GM18951 (cell line): ENCODE measurements around the gene TAS1R1.
"Not testable (repeated sequence)": the region's sequence is repeated elsewhere in the genome, so short reads cannot be mapped to it uniquely, and the experiment has no call there.

Source experiments
- POLR2A ChIP-seq: IDR thresholded peaks from 4 replicates; pipeline ENCODE4 v1.6.1; 2011; ENCODE audit warnings: mild to moderate bottlenecking; ENCODE audit not compliant: insufficient read length, insufficient read depth; ENCODE audit errors: extremely low read depth
- in situ Hi-C: fragments of 300-500 bp; cut with MboI; formaldehyde crosslinking; loops from one replicate; pipeline ENCODE4 v1.12.0; 2022; ENCODE audit warnings: low sequenced_read_pairs, mixed read lengths, inconsistent platforms; ENCODE audit not compliant: unreplicated experiment

Gene TAS1R1

DNA sequence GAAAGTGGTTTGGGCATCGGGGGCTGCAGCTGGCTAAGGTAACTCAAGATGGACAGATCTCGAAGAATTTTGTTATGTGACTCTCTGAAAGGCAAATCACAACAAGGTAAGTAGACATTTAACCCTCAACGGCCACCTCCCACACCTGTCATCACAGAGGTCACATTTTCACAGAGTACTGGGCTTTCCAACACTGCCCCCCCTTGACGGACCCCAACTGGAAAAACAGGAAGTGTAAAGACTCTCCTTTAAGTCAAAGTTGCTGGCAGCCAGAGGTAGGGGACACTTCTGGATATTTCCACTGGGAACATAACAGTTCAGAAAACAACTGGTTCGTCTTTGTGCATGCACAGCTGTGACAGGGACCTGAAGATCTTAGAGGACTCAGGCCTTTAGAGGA is 23.1 kb upstream of the TAS1R1 start:
- no peak for TF ChIP-seq POLR2A
- in situ Hi-C loops = no loop called here

DNA sequence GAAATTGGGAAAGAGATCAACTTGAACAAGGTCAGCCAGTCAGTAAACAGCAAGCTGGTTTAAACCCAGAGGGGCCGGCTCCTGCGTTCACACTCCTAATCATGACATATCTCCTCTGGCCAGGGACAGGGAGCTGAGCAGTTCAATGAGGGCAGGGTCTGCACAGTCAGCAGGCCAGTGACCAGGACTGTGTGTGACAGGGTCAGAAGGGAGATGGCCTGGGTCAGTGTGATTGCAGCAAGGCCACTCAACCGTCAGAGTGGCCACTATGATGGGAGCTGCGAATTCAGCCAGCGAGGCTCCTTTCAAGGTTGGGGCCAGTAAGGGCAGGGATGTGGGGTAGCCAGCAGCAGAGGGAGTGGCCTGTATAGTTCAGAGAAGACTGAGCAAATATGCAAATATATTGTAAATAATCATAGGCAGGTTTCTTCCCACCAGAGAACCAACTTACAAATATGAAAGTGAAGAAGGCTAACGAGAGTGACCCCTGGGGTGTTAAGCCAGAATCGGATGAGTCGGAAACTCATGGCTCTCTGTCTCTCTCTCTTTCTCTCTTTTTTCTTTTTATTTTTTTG is 20.8 kb upstream of the TAS1R1 start:
- in situ Hi-C loops = no loop called here
- no peak for TF ChIP-seq POLR2A

DNA sequence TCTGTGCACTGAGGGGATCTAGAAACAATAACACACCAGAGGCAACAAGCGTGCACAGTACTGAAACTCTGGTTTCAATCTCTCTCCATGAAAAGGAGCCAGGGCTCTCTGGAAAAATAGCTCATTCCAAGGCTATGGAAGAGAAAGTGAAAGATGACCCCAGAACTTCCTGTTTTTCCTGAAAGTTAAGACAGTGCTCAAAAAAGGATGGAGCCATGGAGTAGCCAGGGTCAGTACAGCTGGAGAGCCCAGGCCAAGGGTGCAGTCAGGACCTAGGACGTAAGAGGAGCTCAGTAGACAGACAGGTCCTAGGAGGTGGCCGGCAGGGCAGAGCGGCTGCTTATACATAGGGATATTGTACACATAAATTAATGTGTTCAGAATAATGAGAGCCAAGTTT is 19.9 kb upstream of the TAS1R1 start:
- TF ChIP-seq POLR2A = no peak
- in situ Hi-C loops = no loop called here

DNA sequence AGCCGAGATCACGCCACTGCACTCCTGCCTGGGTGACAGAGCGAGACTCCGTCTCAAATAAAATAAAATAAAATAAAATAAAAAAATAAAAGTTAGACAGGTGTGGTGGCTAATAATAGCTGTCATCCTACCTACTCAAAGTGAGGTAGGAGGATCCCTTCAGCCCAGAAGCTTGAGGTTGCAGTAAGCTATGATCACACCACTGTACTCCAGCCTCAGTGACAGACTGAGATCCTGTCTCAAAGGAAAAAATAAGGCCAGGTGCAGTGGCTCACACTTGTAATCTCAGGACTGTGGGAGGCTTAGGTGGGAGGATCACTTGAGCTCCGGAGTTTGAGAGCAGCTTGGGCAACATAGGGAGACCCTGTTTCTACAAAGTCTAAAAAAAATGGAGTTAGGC is 18.8 kb upstream of the TAS1R1 start:
- in situ Hi-C loops = no loop called here

DNA sequence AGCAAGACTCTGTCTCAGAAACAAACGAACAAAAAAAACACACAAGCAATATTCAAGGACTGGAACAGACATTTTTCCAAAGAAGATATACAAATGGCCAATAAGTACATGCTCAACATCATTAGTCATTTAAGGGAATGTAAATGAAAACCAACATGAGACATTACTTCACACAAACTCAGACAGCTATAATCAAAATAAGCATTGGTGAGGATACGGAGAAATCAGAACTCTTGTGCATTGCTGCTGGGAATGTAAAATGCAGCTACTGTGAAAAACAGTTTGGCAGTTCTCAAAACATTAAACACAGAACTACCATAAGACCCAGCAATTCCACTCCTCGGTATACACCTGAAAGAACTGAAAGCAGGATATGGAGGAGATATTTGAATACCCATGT is 16.2 kb upstream of the TAS1R1 start:
- no peak for TF ChIP-seq POLR2A
- in situ Hi-C loops = no loop called here

More for the DNA sequence above, 18.8 kb upstream of the TAS1R1 start:
- TF ChIP-seq POLR2A = no peak

DNA sequence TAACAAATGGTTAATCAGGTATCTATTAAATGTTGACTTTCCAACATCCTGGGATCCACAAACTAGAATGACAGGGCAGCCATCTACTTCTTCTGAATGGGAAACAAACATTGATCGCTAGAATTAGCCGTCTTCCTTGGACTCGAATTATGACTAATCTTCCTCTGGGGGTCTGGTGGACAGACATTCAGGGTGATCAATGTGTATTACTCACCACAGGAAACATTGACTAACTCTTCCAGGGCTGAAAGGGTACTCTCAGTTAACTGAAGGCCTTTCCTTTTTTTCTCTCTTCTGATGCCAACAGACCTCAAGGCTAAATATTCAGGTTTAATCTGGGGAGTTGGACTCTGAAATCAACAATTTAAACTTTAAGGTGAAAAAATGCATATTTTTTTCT is 10.3 kb upstream of the TAS1R1 start:
- no peak for TF ChIP-seq POLR2A
- in situ Hi-C loops = no loop called here

DNA sequence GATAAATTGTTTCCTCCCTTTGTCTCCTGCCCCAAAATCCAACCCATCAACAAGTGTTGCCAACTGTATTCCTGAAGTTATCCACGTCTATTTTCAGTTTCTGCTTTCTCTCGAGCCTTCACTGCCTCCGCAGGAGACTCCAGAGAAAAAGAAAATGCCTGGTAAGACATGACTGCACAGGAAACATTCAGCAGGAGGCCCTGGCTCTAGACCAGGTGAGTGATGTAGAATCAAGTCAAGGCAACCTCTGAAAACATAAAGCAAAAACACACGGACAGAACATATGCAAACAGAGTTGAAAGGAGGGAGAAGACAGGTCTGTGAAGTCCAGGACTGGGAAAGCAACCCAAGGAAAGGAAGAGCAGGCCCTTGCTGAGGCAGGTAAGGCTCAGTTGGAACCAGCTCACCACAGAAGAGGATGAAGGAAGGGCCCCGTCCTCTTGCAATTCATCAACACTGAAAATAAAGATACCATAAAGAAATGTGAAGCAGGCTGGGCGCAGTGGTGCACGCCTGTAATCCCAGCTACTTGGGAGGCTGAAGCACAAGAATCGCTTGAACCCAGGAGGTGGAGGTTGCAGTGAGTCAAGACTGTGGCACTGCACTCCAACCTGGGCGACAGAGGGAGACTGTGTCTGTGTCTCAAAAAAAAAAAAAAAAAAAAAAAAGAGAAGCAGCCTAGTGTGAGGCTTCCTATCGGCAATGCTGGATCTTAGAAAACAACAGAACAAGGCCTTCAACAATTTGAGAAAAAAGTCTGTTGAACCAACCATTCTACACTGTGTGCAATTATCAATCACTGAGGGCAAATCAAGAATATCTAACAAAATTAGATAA is 9.6 kb upstream of the TAS1R1 start:
- TF ChIP-seq POLR2A = no peak
- in situ Hi-C loops = no loop called here

DNA sequence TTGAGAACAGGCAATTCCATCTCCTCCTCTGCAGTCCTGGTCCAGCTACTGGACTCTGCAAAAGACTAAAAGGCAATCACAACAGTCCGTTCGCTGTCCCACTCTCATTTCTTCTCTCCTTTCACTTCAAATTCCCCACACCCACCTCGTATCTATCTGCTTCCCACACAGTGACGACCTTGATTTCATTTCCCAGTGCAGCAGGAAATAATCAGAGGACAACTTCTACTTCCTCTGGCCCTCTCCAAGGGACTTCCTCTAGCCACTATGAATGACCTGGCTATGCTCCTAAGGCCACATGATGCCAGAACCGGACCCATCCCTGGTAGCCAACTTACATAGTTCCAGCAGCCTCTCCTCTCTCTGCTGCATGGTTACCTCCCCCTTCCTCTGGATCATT is 8.8 kb upstream of the TAS1R1 start:
- in situ Hi-C loops = no loop called here
- TF ChIP-seq POLR2A = no peak

DNA sequence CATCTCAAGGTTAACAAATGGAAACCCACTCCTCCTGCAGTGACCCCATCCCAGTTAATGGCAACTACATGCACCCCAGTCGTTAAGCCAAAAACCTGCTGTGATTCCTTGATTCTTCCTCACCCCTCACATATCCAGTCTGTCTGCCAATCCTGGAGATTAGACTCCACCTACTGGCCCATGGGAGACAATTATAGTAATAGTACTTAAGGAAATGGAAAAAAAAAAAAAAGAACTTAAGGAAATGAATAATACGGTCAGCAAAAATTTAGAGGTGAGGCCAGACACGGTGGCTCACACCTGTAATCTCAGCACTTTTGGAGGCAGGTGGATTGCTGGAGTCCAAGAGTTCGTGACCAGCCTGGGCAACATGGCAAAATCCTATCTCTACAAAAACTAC is 7.8 kb upstream of the TAS1R1 start:
- TF ChIP-seq POLR2A = no peak
- in situ Hi-C loops = no loop called here

DNA sequence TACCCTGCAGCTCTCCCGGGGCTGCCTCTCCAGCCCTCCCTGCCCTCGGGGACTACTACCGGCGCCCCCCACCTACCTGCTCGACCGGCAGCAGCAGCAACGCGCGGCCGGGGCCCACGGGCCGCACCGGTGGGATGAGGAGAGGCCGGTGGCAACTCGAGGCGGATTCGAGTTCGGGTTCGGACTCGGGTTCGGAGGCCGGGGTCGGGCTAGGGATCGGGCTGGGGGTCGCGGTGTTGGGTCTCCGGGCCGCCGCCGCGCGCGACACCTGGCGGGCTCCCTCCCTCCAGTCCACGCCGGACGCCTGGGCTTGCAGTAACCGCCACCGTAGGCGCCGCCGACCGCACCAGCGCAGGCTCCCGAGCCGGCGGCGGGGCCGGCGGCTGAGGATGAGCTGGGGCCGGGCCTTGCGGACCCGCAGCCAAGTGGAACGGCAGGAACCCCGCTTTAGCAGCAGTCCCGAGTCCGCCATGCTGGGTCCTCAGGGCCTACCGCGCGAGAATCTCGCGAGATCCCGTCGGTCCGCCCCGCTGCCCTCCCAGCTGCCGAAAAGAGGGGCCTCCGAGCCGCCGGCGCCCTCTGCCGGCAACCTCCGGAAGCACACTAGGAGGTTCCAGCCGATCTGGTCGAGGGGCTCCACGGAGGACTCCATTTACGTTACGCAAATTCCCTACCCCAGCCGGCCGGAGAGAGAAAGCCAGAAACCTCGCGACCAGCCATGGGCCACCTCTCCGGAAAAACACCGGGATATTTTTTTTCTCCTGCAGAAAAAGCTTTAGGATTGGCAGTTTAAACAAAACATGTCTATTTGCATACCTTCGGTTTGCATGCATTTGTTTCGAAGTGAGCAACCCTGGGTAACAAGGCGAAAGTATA is 838 bp upstream of the TAS1R1 start, which contains the start of gene NOL9:
Gene NOL9 (minus strand): TSS at position 483 of the 876 bp plus-strand sequence. CDS start 11 bp downstream, at position 472.
- in situ Hi-C loops = no loop called here
- peak; percentile 80 for TF ChIP-seq POLR2A

DNA sequence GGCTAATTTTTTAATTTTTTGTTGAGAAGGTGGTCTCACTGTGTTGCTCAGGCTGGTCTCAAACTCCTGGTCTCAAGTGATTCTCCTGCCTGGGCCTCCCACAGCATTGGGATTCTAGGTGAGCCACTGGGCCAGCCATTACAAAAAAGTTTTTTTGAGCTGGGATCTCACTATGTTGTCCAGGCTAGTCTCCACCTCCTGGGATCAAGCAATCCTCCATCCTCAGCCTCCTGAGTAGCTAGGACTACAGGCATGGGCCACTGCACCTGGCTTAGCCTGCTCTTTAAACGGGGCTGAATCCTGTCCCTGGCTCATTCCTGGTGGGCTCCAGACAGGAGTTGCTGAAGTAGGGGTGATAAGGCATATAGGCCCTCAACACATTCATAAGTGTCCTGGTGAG is 2.5 kb downstream of the TAS1R1 start:
- in situ Hi-C loops = no loop called here
- no peak for TF ChIP-seq POLR2A

DNA sequence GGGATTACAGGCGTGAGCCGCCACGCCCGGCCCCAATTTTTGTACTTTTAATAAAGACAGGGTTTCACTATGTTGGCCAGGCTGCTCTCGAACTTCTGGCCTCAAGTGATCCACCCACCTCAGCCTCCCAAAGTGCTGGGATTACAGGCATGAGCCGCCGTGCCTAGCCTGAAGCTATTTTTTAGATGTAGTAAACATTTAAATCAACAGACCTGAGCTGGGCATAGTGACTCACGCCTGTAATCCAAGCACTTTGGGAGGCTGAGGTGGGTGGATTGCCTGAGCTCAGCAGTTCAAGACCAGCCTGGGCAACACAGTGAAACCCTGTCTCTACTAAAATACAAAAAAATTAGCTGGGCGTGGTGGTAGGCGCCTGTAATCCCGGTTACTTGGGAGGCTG is 4.1 kb downstream of the TAS1R1 start:
- in situ Hi-C loops = not testable (repeated sequence)

DNA sequence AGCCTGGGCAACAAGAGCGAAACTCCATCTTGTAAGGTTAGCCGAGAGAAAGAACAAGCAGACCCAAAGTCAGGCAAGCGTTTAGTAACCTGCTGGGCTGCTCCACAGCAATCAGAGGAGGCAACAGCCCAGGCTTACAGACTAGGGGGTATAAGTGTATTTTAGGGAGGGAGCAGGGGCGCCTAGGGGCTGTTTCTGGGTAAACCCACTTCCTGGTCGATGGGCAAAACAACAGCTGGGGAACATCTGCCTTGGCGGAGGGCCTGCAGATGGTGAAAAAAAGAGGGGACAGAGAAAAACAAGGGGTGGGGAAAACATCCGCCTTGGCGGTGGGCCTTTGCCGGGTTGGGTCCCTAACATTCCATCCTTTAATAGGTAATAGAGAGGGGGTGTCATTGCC is 5.2 kb downstream of the TAS1R1 start:
- no peak for TF ChIP-seq POLR2A
- in situ Hi-C loops = no loop called here
